ENCODE measurements around the gene BAZ1B. TPM values are rescaled to one million over a fixed set of nuclear protein-coding genes. Genes with fewer than 3 reads are reported as not detected.
A peak's percentile ranks its signal among the peaks of the same experiment; 100 is the strongest.

Gene BAZ1B
- total and polyA plus RNA-seq, 7 donors: 15.7 to 50.6 (median 41.6) TPM

GRCh38 chr7:73442222-73442902 is 79.7 kb downstream of the BAZ1B start:
- no peak overlapping the region for H3K27ac ChIP-seq
- H3K4me1 ChIP-seq: peaks cover 16% of the 10 kb centered on the region
- intact Hi-C loops (cut with DNase I): loop anchor here in 1 of 2 donors (2.0 kb wide), 1 partner anchor 50 kb away; no protein-coding TSS in a partner anchor

GRCh38 chr7:73439410-73439704 is 82.7 kb downstream of the BAZ1B start:
- peak overlapping the region; percentile 60 for H3K27ac ChIP-seq
- no peaks in the 10 kb centered on the region for H3K9me3 ChIP-seq
- ATAC-seq (no peak), DNase-seq (no peak)
- peaks cover 28% of the 10 kb centered on the region for H3K4me1 ChIP-seq
- intact Hi-C loops (cut with DNase I): loop anchor here in 1 of 2 donors (5.0 kb wide), 1 partner anchor 82 kb away; no protein-coding TSS in a partner anchor
- no peaks in the 10 kb centered on the region for H3K27me3 ChIP-seq (ENCODE audit: insufficient read depth in 3 of 3, low read length in 2 of 3)
- 88 to 94% (median 89%) methylated on average over 7 of the region's 7 CpGs for WGBS, 3 donors
- peaks cover 12 to 51% of the 10 kb centered on the region in 2 donors for H3K36me3 ChIP-seq (ENCODE audit: insufficient read depth in 1 of 2, low read depth in 1 of 2)
- H3K4me3 ChIP-seq: no peak overlapping the region
- TF ChIP-seq CTCF (IDR thresholded peaks at IDR 0.05): no peak

More at GRCh38 chr7:73442222-73442902, 79.7 kb downstream of the BAZ1B start:
- 83 to 85% (median 83%) methylated on average over 13 of the region's 13 CpGs for WGBS, 3 donors
- Histone ChIP-seq H3K4me3 (no peak overlapping the region), H3K36me3 (ENCODE audit: insufficient read depth in 1 of 2, low read depth in 1 of 2) (peaks cover 15 to 81% of the 10 kb centered on the region in 2 donors), H3K27me3 (ENCODE audit: insufficient read depth in 3 of 3, low read length in 2 of 3) (no peaks in the 10 kb centered on the region), H3K9me3 (no peaks in the 10 kb centered on the region)
- TF ChIP-seq CTCF (IDR thresholded peaks at IDR 0.05): no peak
- no peak for ATAC-seq
- no peak for DNase-seq

- Histone ChIP-seq H3K4me3 (no peak overlapping the region), H3K27ac (peak overlapping the region; percentile 60), H3K36me3 (ENCODE audit: insufficient read depth in 1 of 2, low read depth in 1 of 2) (peaks cover 12 to 46% of the 10 kb centered on the region in 2 donors), H3K4me1 (peaks cover 25% of the 10 kb centered on the region), H3K9me3 (no peaks in the 10 kb centered on the region), H3K27me3 (ENCODE audit: insufficient read depth in 3 of 3, low read length in 2 of 3) (no peaks in the 10 kb centered on the region)
- ATAC-seq (peak; percentile 53 to 72 (median 58)), DNase-seq (peak; percentile 23 to 63)
- no peak for TF ChIP-seq CTCF (IDR thresholded peaks at IDR 0.05)
- WGBS, 3 donors: 73 to 81% (median 76%) methylated on average over 16 of the region's 16 CpGs
- intact Hi-C loops (cut with DNase I): loop anchor here in 1 of 2 donors (5.0 kb wide), 1 partner anchor 81 kb away; no protein-coding TSS in a partner anchor
These were observed 83.3 kb downstream of the BAZ1B start for GRCh38 chr7:73438547-73439409.

GRCh38 chr7:73437621-73438416 is 84.3 kb downstream of the BAZ1B start:
- Histone ChIP-seq H3K27me3 (ENCODE audit: insufficient read depth in 3 of 3, low read length in 2 of 3) (no peaks in the 10 kb centered on the region), H3K27ac (no peak overlapping the region), H3K4me3 (no peak overlapping the region), H3K4me1 (peaks cover 21% of the 10 kb centered on the region), H3K9me3 (no peaks in the 10 kb centered on the region), H3K36me3 (ENCODE audit: insufficient read depth in 1 of 2, low read depth in 1 of 2) (peaks cover 3 to 36% of the 10 kb centered on the region in 2 donors)
- no peak for DNase-seq
- intact Hi-C loops (cut with DNase I): loop anchor here in 1 of 2 donors (5.0 kb wide), 1 partner anchor 81 kb away; no protein-coding TSS in a partner anchor
- no peak for TF ChIP-seq CTCF (IDR thresholded peaks at IDR 0.05)
- whole genome bisulfite sequencing, 3 donors: 58 to 60% (median 58%) methylated on average over 16 of the region's 16 CpGs
- no peak for ATAC-seq
